WTC11 (cell line): ENCODE measurements around the gene PRR5L.

Experiments used
- CTCF ChIP-seq: fragments of 200-600 bp; IDR thresholded peaks from 2 replicates; pipeline ENCODE4 v1.8.0; 2022; ENCODE audit warnings: antibody characterized with exemption
- E2F4 ChIP-seq: sonication (generic); formaldehyde crosslinking; IDR thresholded peaks from 2 replicates; pipeline ENCODE4 v1.8.1; 2022; ENCODE audit warnings: low read depth, mild to moderate bottlenecking, moderate library complexity, missing genetic modification reagents, borderline replicate concordance
- ESRRA ChIP-seq: sonication (generic); formaldehyde crosslinking; IDR thresholded peaks from 2 replicates; pipeline ENCODE4 v1.8.1; 2022; ENCODE audit warnings: mild to moderate bottlenecking, missing genetic modification reagents, borderline replicate concordance
- GABPB1 ChIP-seq: sonication (generic); formaldehyde crosslinking; IDR thresholded peaks from 2 replicates; pipeline ENCODE4 v1.8.1; 2023; ENCODE audit warnings: mild to moderate bottlenecking, missing genetic modification reagents
- HMGA2 ChIP-seq: fragments of 250-450 bp; sonication (Bioruptor Pico); IDR thresholded peaks from 2 replicates; pipeline ENCODE4 v1.4.0; 2021; ENCODE audit warnings: mild to moderate bottlenecking, moderate library complexity
- MAX ChIP-seq: sonication (generic); formaldehyde crosslinking; IDR thresholded peaks from 2 replicates; pipeline ENCODE4 v1.8.0; 2022; ENCODE audit warnings: mild to moderate bottlenecking, missing genetic modification reagents
- NFE2L1 ChIP-seq: sonication (generic); formaldehyde crosslinking; IDR thresholded peaks from 2 replicates; pipeline ENCODE4 v1.8.1; 2023; ENCODE audit warnings: missing genetic modification reagents
- USF2 ChIP-seq: sonication (generic); formaldehyde crosslinking; IDR thresholded peaks from 2 replicates; pipeline ENCODE4 v1.8.1; 2023; ENCODE audit warnings: mild to moderate bottlenecking, missing genetic modification reagents, moderate library complexity
- ZNF263 ChIP-seq: sonication (generic); formaldehyde crosslinking; IDR thresholded peaks from 2 replicates; pipeline ENCODE4 v1.8.1; 2022; ENCODE audit warnings: low read depth, mild to moderate bottlenecking, moderate library complexity, missing genetic modification reagents

- TF ChIP-seq HMGA2 (CRISPR knock-in tag) (no peak), CTCF (no peak), E2F4 (no peak), USF2 (CRISPR knock-in tag) (no peak), ZNF263 (CRISPR knock-in tag) (no peak), ESRRA (CRISPR knock-in tag) (no peak), NFE2L1 (no peak), GABPB1 (CRISPR knock-in tag) (no peak), MAX (no peak)
These were observed 175.5 kb downstream of the PRR5L start for GRCh38 chr11:36471577-36471976.
